A549 (cell line): ENCODE measurements around the gene INPP5K. TPM values are rescaled to one million over a fixed set of nuclear protein-coding genes. Genes with fewer than 3 reads are reported as not detected.

Experiments
- ATAC-seq, 2 experiments: fragments of 200-7000 bp in 1 of 2; fragments of >200 bp in 1 of 2; cut with Nextera tagmentation in 1 of 2; cut with Tn5 transposase in 1 of 2; 3 replicates each; pipeline versions ENCODE4 v1.8.0 to v1.9.1; 2018 to 2020; ENCODE audit warnings: mild to moderate bottlenecking in 1 of 2, moderate library complexity in 1 of 2
- CTCF ChIA-PET: fragments of 300-600 bp; sonication (Branson Sonifier 250); formaldehyde crosslinking; extraction: SDS; loops from one replicate; lab custom pipeline; 2021; ENCODE audit warnings: antibody characterized with exemption, inconsistent platforms; lab: Yijun Ruan, JAX
- POLR2A ChIA-PET: fragments of 350-600 bp; formaldehyde crosslinking; extraction: SDS; loops from one replicate; lab custom pipeline; 2021; ENCODE audit warnings: antibody characterized with exemption, inconsistent platforms; lab: Yijun Ruan, JAX
- DNase-seq, 2 experiments: peaks; one replicate each; pipeline versions ENCODE4 v3.0.0 to v3.0.0-alpha.2; 2011 to 2016; ENCODE audit warnings: low read depth in 1 of 2, low spot score in 1 of 2
- FAIRE-seq: peaks from 2 replicates; lab custom pipeline; 2011; peaks lifted over from hg19 to GRCh38; lab: Jason Lieb, UNC
- H3K27ac ChIP-seq, 2 experiments: fragments of >200 bp; sonication (Bioruptor Twin); formaldehyde crosslinking; 3 replicates each; pipeline ENCODE4 v1.5.1; 2016 to 2017
- H3K4me1 ChIP-seq: fragments of >200 bp; sonication (Bioruptor Twin); formaldehyde crosslinking; 3 replicates; pipeline ENCODE4 v1.6.1; 2016
- H3K4me2 ChIP-seq: fragments of >200 bp; sonication (Bioruptor Twin); formaldehyde crosslinking; 3 replicates; pipeline ENCODE4 v1.6.1; 2016
- H3K4me3 ChIP-seq: fragments of >200 bp; sonication (Bioruptor Twin); formaldehyde crosslinking; 3 replicates; pipeline ENCODE4 v1.5.1; 2016
- H3K9me3 ChIP-seq: fragments of >200 bp; sonication (Bioruptor Twin); formaldehyde crosslinking; 3 replicates; pipeline ENCODE4 v1.6.1; 2016
- BHLHE40 ChIP-seq: IDR thresholded peaks from 2 replicates; pipeline ENCODE4 v1.6.1; 2012; ENCODE audit warnings: low read depth, low read length, inconsistent platforms
- CHD4 ChIP-seq: fragments of 200-600 bp; sonication (generic); IDR thresholded peaks from 2 replicates; pipeline ENCODE4 v1.6.1; 2016; ENCODE audit warnings: antibody characterized with exemption, mild to moderate bottlenecking, borderline replicate concordance
- CTCF ChIP-seq: fragments of >200 bp; sonication (Bioruptor Twin); formaldehyde crosslinking; IDR thresholded peaks from 3 replicates; pipeline ENCODE4 v1.5.1; 2016
- FOSB ChIP-seq: fragments of 250-450 bp; sonication (Bioruptor Pico); IDR thresholded peaks from 2 replicates; pipeline ENCODE4 v1.5.0; 2020; ENCODE audit warnings: mild to moderate bottlenecking, moderate library complexity
- FOXS1 ChIP-seq: fragments of 250-450 bp; sonication (Bioruptor Pico); IDR thresholded peaks from 2 replicates; pipeline ENCODE4 v1.5.0; 2020; ENCODE audit warnings: mild to moderate bottlenecking, moderate library complexity
- HOXB13 ChIP-seq: fragments of 250-450 bp; sonication (Bioruptor Pico); IDR thresholded peaks from 2 replicates; pipeline ENCODE4 v1.5.0; 2020; ENCODE audit warnings: low read depth, mild to moderate bottlenecking, moderate library complexity
- JUNB ChIP-seq: fragments of >200 bp; sonication (Bioruptor Twin); formaldehyde crosslinking; IDR thresholded peaks from 2 replicates; pipeline ENCODE4 v1.6.1; 2016
- KDM1A ChIP-seq: fragments of 200-600 bp; sonication (generic); IDR thresholded peaks from 2 replicates; pipeline ENCODE4 v1.6.1; 2016; ENCODE audit warnings: low read depth, mild to moderate bottlenecking
- KDM5A ChIP-seq: fragments of 200-600 bp; sonication (generic); IDR thresholded peaks from 2 replicates; pipeline ENCODE4 v1.6.1; 2016; ENCODE audit warnings: antibody characterized with exemption, mild to moderate bottlenecking
- MAZ ChIP-seq: fragments of 150-350 bp; IDR thresholded peaks from 2 replicates; pipeline ENCODE4 v1.6.1; 2014; ENCODE audit warnings: antibody characterized with exemption, low read depth, low read length, borderline replicate concordance
- MYC ChIP-seq: IDR thresholded peaks from 2 replicates; pipeline ENCODE4 v1.6.1; 2012; ENCODE audit warnings: mild to moderate bottlenecking, inconsistent platforms, low read length, improper control_type of control experiment, borderline replicate concordance
- NFE2L2 ChIP-seq: fragments of 150-350 bp; conservative IDR thresholded peaks from 2 replicates; pipeline ENCODE4 v1.6.1; 2014; ENCODE audit warnings: low read length
- NPAS2 ChIP-seq: fragments of 250-450 bp; sonication (Bioruptor Pico); IDR thresholded peaks from 2 replicates; pipeline ENCODE4 v1.8.0; 2022; ENCODE audit warnings: mild to moderate bottlenecking, moderate library complexity, borderline replicate concordance
- PHF8 ChIP-seq: fragments of 200-600 bp; sonication (generic); IDR thresholded peaks from 2 replicates; pipeline ENCODE4 v1.6.1; 2016; ENCODE audit warnings: low read depth, mild to moderate bottlenecking, antibody characterized with exemption, moderate library complexity, borderline replicate concordance
- POLR2AphosphoS2 ChIP-seq: conservative IDR thresholded peaks from 2 replicates; pipeline ENCODE4 v1.6.1; 2012; ENCODE audit warnings: low read length, improper control_type of control experiment, inconsistent platforms
- RAD21 ChIP-seq, 2 experiments: fragments of >200 bp in 1 of 2; sonication (Bioruptor Twin) in 1 of 2; formaldehyde crosslinking in 1 of 2; IDR thresholded peaks in 1 of 2; conservative IDR thresholded peaks in 1 of 2; 2 replicates in 1 of 2; 3 replicates in 1 of 2; pipeline ENCODE4 v1.6.1; 2012 to 2018; ENCODE audit warnings: inconsistent platforms in 1 of 2
- RARB ChIP-seq: fragments of 250-450 bp; sonication (Bioruptor Pico); IDR thresholded peaks from 2 replicates; pipeline ENCODE4 v1.8.0; 2021; ENCODE audit warnings: mild to moderate bottlenecking, moderate library complexity
- ZC3H11A ChIP-seq: fragments of 450-650 bp; IDR thresholded peaks from 2 replicates; pipeline ENCODE4 v1.6.1; 2014; ENCODE audit warnings: antibody characterized with exemption, mild to moderate bottlenecking
- ZSCAN20 ChIP-seq: fragments of 250-450 bp; sonication (Bioruptor Pico); IDR thresholded peaks from 2 replicates; pipeline ENCODE4 v1.8.0; 2022; ENCODE audit warnings: mild to moderate bottlenecking, moderate library complexity
- WGBS: methylation state at CpG from one replicate; pipeline ENCODE4 v1.1.6; 2017; ENCODE audit errors: missing lambda C conversion rate; 5-methylcytosine and 5-hydroxymethylcytosine counted together
- polyA plus RNA-seq, 4 experiments: library from polyadenylated mRNA; depleted of rRNA in 3 of 4; stranded (reverse); fragments of >200 nt; fragmentation: RNase III in 1 of 4; extraction: RNeasy Plus Mini Kit Qiagen cat#74134 plus additional on column Dnase treatment in 1 of 4; gene quantifications; 2 replicates in 3 of 4; 3 replicates in 1 of 4; pipeline ENCODE4 v1.2.3, GENCODE V29; 2011 to 2017
- TF ChIP-seq, protein P1 (sequence below): IDR thresholded peaks from 2 replicates; pipeline ENCODE4 v1.6.1; 2012
- TF ChIP-seq, protein P2 (sequence below): fragments of 450-650 bp; IDR thresholded peaks from 2 replicates; pipeline ENCODE4 v1.6.1; 2014; ENCODE audit warnings: antibody characterized with exemption
- TF ChIP-seq, protein P3 (sequence below): fragments of 200-600 bp; sonication (generic); IDR thresholded peaks from 2 replicates; pipeline ENCODE4 v1.6.1; 2016; ENCODE audit warnings: antibody characterized with exemption, mild to moderate bottlenecking, moderate library complexity
- TF ChIP-seq, protein P4 (sequence below): fragments of 250-450 bp; sonication (Bioruptor Pico); IDR thresholded peaks from 2 replicates; pipeline ENCODE4 v1.5.0; 2021; ENCODE audit warnings: mild to moderate bottlenecking, moderate library complexity, borderline replicate concordance

Gene INPP5K
- polyA plus RNA-seq, 2 of the 4 experiments (the other 2 are of a cell fraction): 24.3 to 30.8 TPM

- no peaks in the 10 kb centered on the region for H3K9me3 ChIP-seq
- CTCF ChIA-PET: interaction anchor here (0.5 to 7.0 kb wide), 4 partner anchors 11 to 116 kb away, joined by 3 to 68 read pairs (median 20); partner anchors contain the start of gene INPP5K
- H3K4me3 ChIP-seq: no peak overlapping the region
- TF ChIP-seq HOXB13 (CRISPR knock-in tag) (no peak), ZC3H11A (no peak), FOSB (no peak), NFE2L2 (no peak), RAD21 (conservative IDR thresholded peaks at IDR 0.05 in 1 of 2, IDR thresholded peaks at IDR 0.05 in 1 of 2) (no peak), CTCF (no peak), CHD4 (no peak), MAZ (no peak), MYC (no peak), RARB (no peak), POLR2AphosphoS2 (no peak), PHF8 (no peak), ZSCAN20 (CRISPR knock-in tag) (no peak), NPAS2 (no peak), FOXS1 (CRISPR knock-in tag) (no peak)
- TF ChIP-seq, protein P1, sequence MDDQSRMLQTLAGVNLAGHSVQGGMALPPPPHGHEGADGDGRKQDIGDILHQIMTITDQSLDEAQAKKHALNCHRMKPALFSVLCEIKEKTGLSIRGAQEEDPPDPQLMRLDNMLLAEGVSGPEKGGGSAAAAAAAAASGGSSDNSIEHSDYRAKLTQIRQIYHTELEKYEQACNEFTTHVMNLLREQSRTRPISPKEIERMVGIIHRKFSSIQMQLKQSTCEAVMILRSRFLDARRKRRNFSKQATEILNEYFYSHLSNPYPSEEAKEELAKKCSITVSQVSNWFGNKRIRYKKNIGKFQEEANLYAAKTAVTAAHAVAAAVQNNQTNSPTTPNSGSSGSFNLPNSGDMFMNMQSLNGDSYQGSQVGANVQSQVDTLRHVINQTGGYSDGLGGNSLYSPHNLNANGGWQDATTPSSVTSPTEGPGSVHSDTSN: no peak
- TF ChIP-seq, protein P2, sequence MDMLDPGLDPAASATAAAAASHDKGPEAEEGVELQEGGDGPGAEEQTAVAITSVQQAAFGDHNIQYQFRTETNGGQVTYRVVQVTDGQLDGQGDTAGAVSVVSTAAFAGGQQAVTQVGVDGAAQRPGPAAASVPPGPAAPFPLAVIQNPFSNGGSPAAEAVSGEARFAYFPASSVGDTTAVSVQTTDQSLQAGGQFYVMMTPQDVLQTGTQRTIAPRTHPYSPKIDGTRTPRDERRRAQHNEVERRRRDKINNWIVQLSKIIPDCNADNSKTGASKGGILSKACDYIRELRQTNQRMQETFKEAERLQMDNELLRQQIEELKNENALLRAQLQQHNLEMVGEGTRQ: no peak
- TF ChIP-seq, protein P3, sequence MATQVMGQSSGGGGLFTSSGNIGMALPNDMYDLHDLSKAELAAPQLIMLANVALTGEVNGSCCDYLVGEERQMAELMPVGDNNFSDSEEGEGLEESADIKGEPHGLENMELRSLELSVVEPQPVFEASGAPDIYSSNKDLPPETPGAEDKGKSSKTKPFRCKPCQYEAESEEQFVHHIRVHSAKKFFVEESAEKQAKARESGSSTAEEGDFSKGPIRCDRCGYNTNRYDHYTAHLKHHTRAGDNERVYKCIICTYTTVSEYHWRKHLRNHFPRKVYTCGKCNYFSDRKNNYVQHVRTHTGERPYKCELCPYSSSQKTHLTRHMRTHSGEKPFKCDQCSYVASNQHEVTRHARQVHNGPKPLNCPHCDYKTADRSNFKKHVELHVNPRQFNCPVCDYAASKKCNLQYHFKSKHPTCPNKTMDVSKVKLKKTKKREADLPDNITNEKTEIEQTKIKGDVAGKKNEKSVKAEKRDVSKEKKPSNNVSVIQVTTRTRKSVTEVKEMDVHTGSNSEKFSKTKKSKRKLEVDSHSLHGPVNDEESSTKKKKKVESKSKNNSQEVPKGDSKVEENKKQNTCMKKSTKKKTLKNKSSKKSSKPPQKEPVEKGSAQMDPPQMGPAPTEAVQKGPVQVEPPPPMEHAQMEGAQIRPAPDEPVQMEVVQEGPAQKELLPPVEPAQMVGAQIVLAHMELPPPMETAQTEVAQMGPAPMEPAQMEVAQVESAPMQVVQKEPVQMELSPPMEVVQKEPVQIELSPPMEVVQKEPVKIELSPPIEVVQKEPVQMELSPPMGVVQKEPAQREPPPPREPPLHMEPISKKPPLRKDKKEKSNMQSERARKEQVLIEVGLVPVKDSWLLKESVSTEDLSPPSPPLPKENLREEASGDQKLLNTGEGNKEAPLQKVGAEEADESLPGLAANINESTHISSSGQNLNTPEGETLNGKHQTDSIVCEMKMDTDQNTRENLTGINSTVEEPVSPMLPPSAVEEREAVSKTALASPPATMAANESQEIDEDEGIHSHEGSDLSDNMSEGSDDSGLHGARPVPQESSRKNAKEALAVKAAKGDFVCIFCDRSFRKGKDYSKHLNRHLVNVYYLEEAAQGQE: no peak
- TF ChIP-seq, all 56 proteins: peak for 0
- POLR2A ChIA-PET: interaction anchor here (1.2 kb wide), 1 partner anchor 15 kb away, joined by 3 read pairs; no protein-coding TSS in a partner anchor
- no peak for DNase-seq
- Histone ChIP-seq H3K4me2 (no peak overlapping the region), H3K4me1 (peaks cover 15% of the 10 kb centered on the region), H3K27ac (no peak overlapping the region)
- no peak for ATAC-seq
- FAIRE-seq: no peak
- WGBS: 88% methylated on average over 10 of the region's 11 CpGs
Observed at GRCh38 chr17:1494736-1495253, 21.6 kb downstream of the INPP5K start.

DNA sequence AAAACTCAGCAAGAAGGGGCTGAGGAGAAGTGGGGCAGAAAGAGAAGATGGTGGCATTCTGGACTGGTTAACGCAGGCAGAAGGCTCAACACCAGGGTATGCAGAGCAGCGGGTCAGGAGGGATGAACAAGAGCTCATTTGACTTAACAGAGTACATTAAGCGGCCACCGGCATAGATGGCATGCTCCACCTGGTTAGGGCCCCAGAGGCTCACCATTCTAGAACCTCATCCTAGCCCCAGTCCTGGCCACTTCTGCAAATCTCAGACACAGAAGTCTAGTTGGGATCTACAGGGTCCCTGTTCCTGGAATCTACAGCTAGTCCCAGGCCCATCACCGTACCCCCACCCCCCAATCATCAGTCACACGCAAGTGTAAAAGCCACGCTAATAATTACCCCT is 22.2 kb downstream of the INPP5K start:
- Histone ChIP-seq H3K27ac (no peak overlapping the region), H3K4me2 (no peak overlapping the region), H3K4me1 (peaks cover 21% of the 10 kb centered on the region), H3K4me3 (no peak overlapping the region), H3K9me3 (no peaks in the 10 kb centered on the region)
- no peak for ATAC-seq
- CTCF ChIA-PET: interaction anchor here (0.5 to 3.2 kb wide), 3 partner anchors 22 to 136 kb away, joined by 3 to 25 read pairs (median 11); partner anchors contain the start of gene INPP5K
- DNase-seq: no peak
- WGBS: 94% methylated on average over 7 of the region's 7 CpGs
- POLR2A ChIA-PET: interaction anchor here (0.6 to 1.2 kb wide), 2 partner anchors 15 to 22 kb away, joined by 3 to 6 read pairs; partner anchors contain the start of gene INPP5K
- TF ChIP-seq JUNB (no peak), KDM5A (no peak), KDM1A (no peak), BHLHE40 (no peak)
- TF ChIP-seq, protein P1: no peak
- TF ChIP-seq, protein P4, sequence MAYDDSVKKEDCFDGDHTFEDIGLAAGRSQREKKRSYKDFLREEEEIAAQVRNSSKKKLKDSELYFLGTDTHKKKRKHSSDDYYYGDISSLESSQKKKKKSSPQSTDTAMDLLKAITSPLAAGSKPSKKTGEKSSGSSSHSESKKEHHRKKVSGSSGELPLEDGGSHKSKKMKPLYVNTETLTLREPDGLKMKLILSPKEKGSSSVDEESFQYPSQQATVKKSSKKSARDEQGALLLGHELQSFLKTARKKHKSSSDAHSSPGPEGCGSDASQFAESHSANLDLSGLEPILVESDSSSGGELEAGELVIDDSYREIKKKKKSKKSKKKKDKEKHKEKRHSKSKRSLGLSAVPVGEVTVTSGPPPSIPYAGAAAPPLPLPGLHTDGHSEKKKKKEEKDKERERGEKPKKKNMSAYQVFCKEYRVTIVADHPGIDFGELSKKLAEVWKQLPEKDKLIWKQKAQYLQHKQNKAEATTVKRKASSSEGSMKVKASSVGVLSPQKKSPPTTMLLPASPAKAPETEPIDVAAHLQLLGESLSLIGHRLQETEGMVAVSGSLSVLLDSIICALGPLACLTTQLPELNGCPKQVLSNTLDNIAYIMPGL (CRISPR knock-in tag): no peak
- FAIRE-seq: no peak
